Fibroblast of lung (primary cell): ENCODE measurements around the gene RCN1. TPM values are rescaled to one million over a fixed set of nuclear protein-coding genes. Genes with fewer than 3 reads are reported as not detected.
"Not testable (repeated sequence)": the region's sequence is repeated elsewhere in the genome, so short reads cannot be mapped to it uniquely, and the experiment has no call there.

ENCODE experiments used
- DNase-seq, 2 donors: peaks; one replicate each; pipeline versions ENCODE4 v3.0.0 to v3.0.0-alpha.2; 2010; ENCODE audit warnings: low read depth in 2 of 2
- H2AFZ ChIP-seq: 2 replicates; pipeline ENCODE4 v1.5.1; 2012; ENCODE audit warnings: low read length, control low read depth, inconsistent platforms
- H3K27ac ChIP-seq: 2 replicates; pipeline ENCODE4 v1.5.1; 2011; ENCODE audit warnings: low read length, control low read depth; ENCODE audit not compliant: insufficient read depth
- H3K27me3 ChIP-seq: 2 replicates; pipeline ENCODE4 v1.5.1; 2011; ENCODE audit warnings: mild to moderate bottlenecking, low read length; ENCODE audit not compliant: control insufficient read depth, insufficient read depth
- H3K36me3 ChIP-seq: 2 replicates; pipeline ENCODE4 v1.5.1; 2011; ENCODE audit warnings: low read length; ENCODE audit not compliant: control insufficient read depth, insufficient read depth
- H3K4me1 ChIP-seq: 2 replicates; pipeline ENCODE4 v1.5.1; 2011; ENCODE audit warnings: low read length; ENCODE audit not compliant: control insufficient read depth, insufficient read depth; ENCODE audit errors: extremely low read depth
- H3K4me2 ChIP-seq: 2 replicates; pipeline ENCODE4 v1.5.1; 2011; ENCODE audit warnings: low read length, control low read depth; ENCODE audit not compliant: insufficient read depth; ENCODE audit errors: extremely low read depth
- H3K4me3 ChIP-seq, 4 experiments: fragments of 200-600 bp in 1 of 4; sonication (generic) in 1 of 4; replicated peaks in 1 of 4; 2 replicates each; pipeline ENCODE4 v1.5.1; 2011 to 2016; ENCODE audit warnings: low read length in 4 of 4, low read depth in 3 of 4, mild to moderate bottlenecking in 3 of 4, control low read depth in 2 of 4, inconsistent platforms in 1 of 4, mixed read lengths in 1 of 4; ENCODE audit not compliant: insufficient read depth in 1 of 4; ENCODE audit errors: control extremely low read depth in 1 of 4
- H3K79me2 ChIP-seq: 2 replicates; pipeline ENCODE4 v1.5.1; 2012; ENCODE audit warnings: mild to moderate bottlenecking, low read length, inconsistent platforms; ENCODE audit not compliant: control insufficient read depth, insufficient read depth
- H3K9ac ChIP-seq: 2 replicates; pipeline ENCODE4 v1.5.1; 2011; ENCODE audit warnings: mild to moderate bottlenecking, low read length, control low read depth; ENCODE audit not compliant: insufficient read depth
- H3K9me3 ChIP-seq: 2 replicates; pipeline ENCODE4 v1.5.1; 2012; ENCODE audit warnings: low read depth, low read length; ENCODE audit not compliant: control insufficient read depth, insufficient read depth
- H4K20me1 ChIP-seq: 2 replicates; pipeline ENCODE4 v1.5.1; 2011; ENCODE audit warnings: low read length; ENCODE audit not compliant: control insufficient read depth, insufficient read depth; ENCODE audit errors: extremely low read depth
- CTCF ChIP-seq, 2 donors: IDR thresholded peaks in 1 of 2; conservative IDR thresholded peaks in 1 of 2; 1 replicate in 1 of 2; 2 replicates in 1 of 2; pipeline ENCODE4 v1.5.1; 2011 to 2012; ENCODE audit warnings: low read length in 2 of 2, control low read depth in 1 of 2, inconsistent platforms in 1 of 2, low read depth in 1 of 2, mild to moderate bottlenecking in 1 of 2
- EZH2 ChIP-seq: IDR thresholded peaks from 2 replicates; pipeline ENCODE4 v1.5.1; 2012; ENCODE audit warnings: low read length, control low read depth, mild to moderate bottlenecking; ENCODE audit errors: missing control alignments
- polyA plus RNA-seq, 2 donors: library from polyadenylated mRNA; depleted of rRNA in 1 of 2; stranded (reverse) in 1 of 2; unstranded in 1 of 2; fragments of >200 nt; gene quantifications; 2 replicates each; pipeline ENCODE4 v1.2.1, GENCODE V29; 2011 to 2012; ENCODE audit warnings: missing spikeins in 1 of 2
- total RNA-seq: library from RNA; depleted of rRNA; stranded (reverse); fragments of >200 nt; gene quantifications from 2 replicates; pipeline ENCODE4 v1.2.1, GENCODE V29; 2014

RCN1 gene
- total and polyA plus RNA-seq, 2 donors (not counting 1 experiment from before 2014, with no cell fraction given): 371 to 436 TPM

- H3K27ac ChIP-seq: no peak overlapping the region
- no peak overlapping the region for H3K9ac ChIP-seq
- TF ChIP-seq CTCF (conservative IDR thresholded peaks at IDR 0.05 in 1 of 2, IDR thresholded peaks at IDR 0.05 in 1 of 2; ENCODE audit: low read depth in 1 of 2, low read length in 2 of 2) (no peak), EZH2 (no peak)
- H3K79me2 ChIP-seq: no peaks in the 10 kb centered on the region
- H2AFZ ChIP-seq: no peak overlapping the region
- no peaks in the 10 kb centered on the region for H4K20me1 ChIP-seq
- H3K4me3 ChIP-seq: no peak overlapping the region
- H3K27me3 ChIP-seq: peaks cover 9% of the 10 kb centered on the region
- no peaks in the 10 kb centered on the region for H3K4me1 ChIP-seq
- no peak for DNase-seq
- H3K4me2 ChIP-seq: no peak overlapping the region
- no peaks in the 10 kb centered on the region for H3K9me3 ChIP-seq
- no peaks in the 10 kb centered on the region for H3K36me3 ChIP-seq
These were observed 31.0 kb upstream of the RCN1 start for GRCh38 chr11:32059686-32060462.

GRCh38 chr11:32062540-32062939, 28.3 kb upstream of the RCN1 start:
- Histone ChIP-seq H3K4me3 (no peak overlapping the region), H3K4me2 (no peak overlapping the region), H3K9ac (no peak overlapping the region), H3K79me2 (no peaks in the 10 kb centered on the region), H4K20me1 (no peaks in the 10 kb centered on the region), H3K27ac (no peak overlapping the region), H2AFZ (no peak overlapping the region), H3K27me3 (peaks cover 26% of the 10 kb centered on the region), H3K9me3 (no peaks in the 10 kb centered on the region), H3K4me1 (no peaks in the 10 kb centered on the region), H3K36me3 (no peaks in the 10 kb centered on the region)
- TF ChIP-seq EZH2 (no peak), CTCF (conservative IDR thresholded peaks at IDR 0.05 in 1 of 2, IDR thresholded peaks at IDR 0.05 in 1 of 2; ENCODE audit: low read depth in 1 of 2, low read length in 2 of 2) (no peak)
- no peak for DNase-seq

- H2AFZ ChIP-seq, H3K79me2 ChIP-seq, H3K27ac ChIP-seq, DNase-seq, H3K36me3 ChIP-seq, H3K9me3 ChIP-seq, H3K9ac ChIP-seq, H4K20me1 ChIP-seq, H3K4me3 ChIP-seq, H3K4me2 ChIP-seq, H3K4me1 ChIP-seq: not testable (repeated sequence)
- peaks cover 27% of the 10 kb centered on the region for H3K27me3 ChIP-seq
These were observed 27.8 kb upstream of the RCN1 start for GRCh38 chr11:32063031-32063430.
